ENCODE results near the gene PEX14.

- no peak for TF ChIP-seq EP300 (IDR thresholded peaks at IDR 0.05; ENCODE audit: borderline replicate concordance)
- TF ChIP-seq, protein P1, sequence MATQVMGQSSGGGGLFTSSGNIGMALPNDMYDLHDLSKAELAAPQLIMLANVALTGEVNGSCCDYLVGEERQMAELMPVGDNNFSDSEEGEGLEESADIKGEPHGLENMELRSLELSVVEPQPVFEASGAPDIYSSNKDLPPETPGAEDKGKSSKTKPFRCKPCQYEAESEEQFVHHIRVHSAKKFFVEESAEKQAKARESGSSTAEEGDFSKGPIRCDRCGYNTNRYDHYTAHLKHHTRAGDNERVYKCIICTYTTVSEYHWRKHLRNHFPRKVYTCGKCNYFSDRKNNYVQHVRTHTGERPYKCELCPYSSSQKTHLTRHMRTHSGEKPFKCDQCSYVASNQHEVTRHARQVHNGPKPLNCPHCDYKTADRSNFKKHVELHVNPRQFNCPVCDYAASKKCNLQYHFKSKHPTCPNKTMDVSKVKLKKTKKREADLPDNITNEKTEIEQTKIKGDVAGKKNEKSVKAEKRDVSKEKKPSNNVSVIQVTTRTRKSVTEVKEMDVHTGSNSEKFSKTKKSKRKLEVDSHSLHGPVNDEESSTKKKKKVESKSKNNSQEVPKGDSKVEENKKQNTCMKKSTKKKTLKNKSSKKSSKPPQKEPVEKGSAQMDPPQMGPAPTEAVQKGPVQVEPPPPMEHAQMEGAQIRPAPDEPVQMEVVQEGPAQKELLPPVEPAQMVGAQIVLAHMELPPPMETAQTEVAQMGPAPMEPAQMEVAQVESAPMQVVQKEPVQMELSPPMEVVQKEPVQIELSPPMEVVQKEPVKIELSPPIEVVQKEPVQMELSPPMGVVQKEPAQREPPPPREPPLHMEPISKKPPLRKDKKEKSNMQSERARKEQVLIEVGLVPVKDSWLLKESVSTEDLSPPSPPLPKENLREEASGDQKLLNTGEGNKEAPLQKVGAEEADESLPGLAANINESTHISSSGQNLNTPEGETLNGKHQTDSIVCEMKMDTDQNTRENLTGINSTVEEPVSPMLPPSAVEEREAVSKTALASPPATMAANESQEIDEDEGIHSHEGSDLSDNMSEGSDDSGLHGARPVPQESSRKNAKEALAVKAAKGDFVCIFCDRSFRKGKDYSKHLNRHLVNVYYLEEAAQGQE (IDR thresholded peaks at IDR 0.05; ENCODE audit: low read depth), result no peak
- TF ChIP-seq MAX (IDR thresholded peaks at IDR 0.05), result no peak
- TF ChIP-seq FOXM1 (IDR thresholded peaks at IDR 0.05; ENCODE audit: borderline replicate concordance, low read depth), result no peak
- no peak for TF ChIP-seq CREB1 (IDR thresholded peaks at IDR 0.05; ENCODE audit: low read depth)
- TF ChIP-seq RAD21 (IDR thresholded peaks at IDR 0.05; ENCODE audit: low read depth), result no peak
- TF ChIP-seq TAF1 (IDR thresholded peaks at IDR 0.05; ENCODE audit: low read depth), result no peak
- no peak for TF ChIP-seq CEBPB (IDR thresholded peaks at IDR 0.05)
- no peak for TF ChIP-seq NFIC (IDR thresholded peaks at IDR 0.05)
These were observed 120.0 kb downstream of the PEX14 start for GRCh38 chr1:10594595-10595223.

All from Ishikawa (cell line).